B cell (primary cell): ENCODE measurements around the gene PHAX.

ENCODE experiments used
- CTCF ChIP-seq: fragments of 200-600 bp; IDR thresholded peaks from one replicate; pipeline ENCODE4 v1.8.0; 2022; ENCODE audit warnings: antibody characterized with exemption, mild to moderate bottlenecking
- EZH2 ChIP-seq: IDR thresholded peaks from 2 replicates; pipeline ENCODE4 v1.6.1; 2012; ENCODE audit warnings: borderline replicate concordance, low read depth, mild to moderate bottlenecking, moderate library complexity, low read length; ENCODE audit not compliant: insufficient read depth, poor library complexity, severe bottlenecking

DNA sequence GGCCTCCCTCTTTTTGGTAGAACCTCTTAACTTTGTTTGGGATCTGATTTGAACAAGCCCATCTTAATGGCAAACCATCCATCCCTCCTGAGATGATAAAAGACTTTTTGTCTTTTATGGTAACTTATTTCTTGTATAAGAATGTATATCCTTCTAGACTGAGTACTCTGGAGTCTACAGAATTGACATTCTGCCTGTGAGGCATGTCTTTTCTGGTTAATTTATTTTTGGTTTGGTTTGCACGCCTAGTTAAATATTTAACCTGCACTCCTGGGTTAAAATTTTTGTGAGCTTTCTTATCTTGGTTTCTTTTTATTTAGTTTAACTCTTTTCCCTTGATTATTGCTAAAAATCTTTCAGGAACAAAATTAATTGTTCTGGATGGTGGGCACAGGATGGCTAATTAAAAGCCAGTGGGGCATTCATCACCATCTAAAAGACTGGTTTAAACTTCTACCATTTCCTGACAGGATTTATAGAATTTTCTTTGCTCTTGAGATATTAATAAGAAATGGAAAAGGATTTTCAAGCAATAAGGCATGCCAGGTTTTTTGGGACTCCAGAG, 50.3 kb downstream of the PHAX start:
- TF ChIP-seq CTCF, result no peak
- TF ChIP-seq EZH2, result no peak
